OCI-LY3 (cell line): ENCODE data around the gene DENND4B.
"Not testable (repeated sequence)": the region's sequence is repeated elsewhere in the genome, so short reads cannot be mapped to it uniquely, and the experiment has no call there.

ENCODE experiments used
- H2AFZ ChIP-seq: fragments of 200-600, 300-600 bp; shearing (Covaris generic); 2 replicates; pipeline ENCODE4 v1.6.0; 2014; ENCODE audit warnings: antibody characterized with exemption, low read depth, low read length
- H3K27ac ChIP-seq: fragments of 200-600, 300-600 bp; sonication (generic); 2 replicates; pipeline ENCODE4 v1.5.1; 2014; ENCODE audit warnings: mild to moderate bottlenecking, low read length, moderate library complexity, mixed read lengths
- H3K27me3 ChIP-seq: fragments of 200-600, 300-600 bp; sonication (generic); 2 replicates; pipeline ENCODE4 v1.6.1; 2014; ENCODE audit warnings: low read depth, low read length, mixed read lengths
- H3K36me3 ChIP-seq: fragments of 200-600, 300-600 bp; sonication (generic); replicated peaks from 2 replicates; pipeline ENCODE3; 2014; ENCODE audit warnings: low read depth, low read length, mixed read lengths
- H3K4me1 ChIP-seq: fragments of 300-600, 200-600 bp; sonication (generic); 2 replicates; pipeline ENCODE4 v1.6.1; 2014; ENCODE audit warnings: low read length, mixed read lengths
- H3K4me2 ChIP-seq: fragments of 200-600, 300-600 bp; sonication (generic); 2 replicates; pipeline ENCODE4 v1.6.1; 2014; ENCODE audit warnings: low read length, mixed read lengths
- H3K4me3 ChIP-seq: fragments of 300-600, 200-600 bp; sonication (generic); 2 replicates; pipeline ENCODE4 v1.5.1; 2014; ENCODE audit warnings: antibody characterized with exemption, mild to moderate bottlenecking, low read length, moderate library complexity
- H3K79me2 ChIP-seq: fragments of 300-600, 200-600 bp; shearing (Covaris generic); 2 replicates; pipeline ENCODE4 v1.6.1; 2014; ENCODE audit warnings: mild to moderate bottlenecking, low read length, mixed read lengths
- H3K9ac ChIP-seq: fragments of 300-600, 200-600 bp; shearing (Covaris generic); 2 replicates; pipeline ENCODE4 v1.6.0; 2014; ENCODE audit warnings: mild to moderate bottlenecking, low read length, moderate library complexity
- H3K9me3 ChIP-seq: fragments of 200-600, 300-600 bp; shearing (Covaris generic); 2 replicates; pipeline ENCODE4 v1.6.1; 2014; ENCODE audit warnings: low read length, mixed read lengths; ENCODE audit not compliant: insufficient read depth
- H4K20me1 ChIP-seq: fragments of 200-600, 300-600 bp; sonication (generic); 2 replicates; pipeline ENCODE4 v1.6.1; 2016; ENCODE audit warnings: low read length, mixed read lengths; ENCODE audit not compliant: insufficient read depth
- EZH2phosphoT487 ChIP-seq: fragments of 200-600 bp; shearing (Covaris generic); IDR thresholded peaks from 2 replicates; pipeline ENCODE4 v1.6.1; 2018; ENCODE audit warnings: antibody characterized with exemption, mixed run types, low read depth
- TF ChIP-seq, protein P1 (sequence below): fragments of 200-600, 300-600 bp; sonication (generic); IDR thresholded peaks from 2 replicates; pipeline ENCODE4 v1.5.1; 2014; ENCODE audit warnings: antibody characterized with exemption, low read length, low read depth

Gene DENND4B

DNA sequence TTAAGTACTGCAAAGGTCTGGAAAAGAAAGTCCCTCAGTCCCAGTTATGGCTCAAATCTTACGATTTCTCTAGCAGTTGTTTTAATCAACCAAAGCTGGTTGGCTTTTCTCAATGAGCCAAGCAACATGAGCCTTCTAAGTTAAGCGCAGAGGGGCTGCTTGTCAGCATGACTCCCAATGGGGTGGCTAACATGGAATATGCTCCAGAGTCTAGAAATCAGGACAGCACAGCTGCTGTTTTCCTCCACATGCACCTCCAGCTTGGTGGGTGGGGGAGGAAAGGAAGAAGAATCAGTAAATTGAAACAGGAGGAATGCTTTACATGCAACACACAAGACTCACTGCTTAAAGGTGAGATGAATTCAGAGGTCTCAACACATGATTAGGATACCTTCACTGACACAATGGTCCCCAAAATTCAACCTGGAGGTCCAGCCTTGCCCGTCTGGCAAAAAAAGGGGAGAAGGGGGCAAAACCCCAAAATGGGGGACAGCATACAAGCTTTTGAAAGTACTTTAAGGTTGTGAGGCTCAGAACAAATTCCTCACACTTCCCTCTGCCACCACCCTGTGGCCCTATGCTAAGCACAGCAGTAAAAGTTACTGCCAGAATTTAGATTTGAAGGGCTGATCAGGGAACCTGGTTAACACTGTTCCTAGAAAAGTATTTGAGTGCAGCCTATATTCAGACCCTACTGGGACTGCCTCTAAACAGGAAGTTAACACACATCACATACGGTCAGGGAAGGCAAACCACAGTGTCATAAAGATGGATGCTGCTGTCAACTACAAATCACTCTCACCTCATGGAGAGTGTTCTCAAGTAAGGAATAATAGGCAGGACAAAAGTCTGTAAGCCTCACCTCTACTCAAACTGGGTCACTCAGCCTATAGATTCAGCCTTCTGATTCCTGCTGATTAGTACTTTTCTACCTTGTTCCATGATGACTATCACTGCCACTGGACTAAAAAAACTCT is 26.4 kb downstream of the DENND4B start:
- peak overlapping the region; percentile 83 for H3K4me3 ChIP-seq
- peaks cover 55% of the 10 kb centered on the region for H4K20me1 ChIP-seq
- H3K27me3 ChIP-seq, result no peaks in the 10 kb centered on the region
- TF ChIP-seq, protein P1, sequence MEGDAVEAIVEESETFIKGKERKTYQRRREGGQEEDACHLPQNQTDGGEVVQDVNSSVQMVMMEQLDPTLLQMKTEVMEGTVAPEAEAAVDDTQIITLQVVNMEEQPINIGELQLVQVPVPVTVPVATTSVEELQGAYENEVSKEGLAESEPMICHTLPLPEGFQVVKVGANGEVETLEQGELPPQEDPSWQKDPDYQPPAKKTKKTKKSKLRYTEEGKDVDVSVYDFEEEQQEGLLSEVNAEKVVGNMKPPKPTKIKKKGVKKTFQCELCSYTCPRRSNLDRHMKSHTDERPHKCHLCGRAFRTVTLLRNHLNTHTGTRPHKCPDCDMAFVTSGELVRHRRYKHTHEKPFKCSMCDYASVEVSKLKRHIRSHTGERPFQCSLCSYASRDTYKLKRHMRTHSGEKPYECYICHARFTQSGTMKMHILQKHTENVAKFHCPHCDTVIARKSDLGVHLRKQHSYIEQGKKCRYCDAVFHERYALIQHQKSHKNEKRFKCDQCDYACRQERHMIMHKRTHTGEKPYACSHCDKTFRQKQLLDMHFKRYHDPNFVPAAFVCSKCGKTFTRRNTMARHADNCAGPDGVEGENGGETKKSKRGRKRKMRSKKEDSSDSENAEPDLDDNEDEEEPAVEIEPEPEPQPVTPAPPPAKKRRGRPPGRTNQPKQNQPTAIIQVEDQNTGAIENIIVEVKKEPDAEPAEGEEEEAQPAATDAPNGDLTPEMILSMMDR, result peak; percentile 71
- TF ChIP-seq EZH2phosphoT487, result no peak
- H2AFZ ChIP-seq, result no peak overlapping the region
- H3K27ac ChIP-seq, result no peak overlapping the region
- peaks cover 86% of the 10 kb centered on the region for H3K79me2 ChIP-seq
- H3K4me2 ChIP-seq, result peak overlapping the region; percentile 89
- peaks cover 12% of the 10 kb centered on the region for H3K36me3 ChIP-seq
- H3K9ac ChIP-seq, result peak overlapping the region; percentile 90; the same call in 1 of the 2 replicates
- H3K9me3 ChIP-seq, result no peaks in the 10 kb centered on the region
- H3K4me1 ChIP-seq, result peaks cover 24% of the 10 kb centered on the region

DNA sequence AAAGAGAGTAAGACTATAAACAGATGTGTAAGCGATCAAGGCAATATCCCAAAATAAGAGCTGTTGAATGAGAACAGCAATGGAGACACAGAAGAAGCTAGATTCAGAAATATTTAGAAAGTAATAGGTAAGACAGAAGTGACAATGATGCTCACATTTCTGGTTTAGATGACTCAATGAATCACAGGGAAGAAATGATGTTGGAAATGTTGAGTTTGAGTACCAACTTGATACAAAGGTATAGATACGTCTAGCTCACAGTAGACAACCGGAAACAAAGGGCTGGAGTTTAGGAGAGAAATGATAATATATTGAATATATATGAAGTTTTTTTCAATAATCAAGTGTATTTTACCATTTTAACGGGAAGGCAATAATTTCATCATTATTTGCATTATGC is 30.2 kb downstream of the DENND4B start:
- Histone ChIP-seq H4K20me1 (peaks cover 80% of the 10 kb centered on the region), H3K36me3 (peaks cover 15% of the 10 kb centered on the region), H3K79me2 (peaks cover 98% of the 10 kb centered on the region), H3K27me3 (no peaks in the 10 kb centered on the region), H3K9me3 (no peaks in the 10 kb centered on the region), H3K4me1 (peaks cover 16% of the 10 kb centered on the region), H3K4me2 (no peak overlapping the region), H2AFZ (no peak overlapping the region), H3K27ac (no peak overlapping the region), H3K9ac (no peak overlapping the region), H3K4me3 (no peak overlapping the region)
- TF ChIP-seq EZH2phosphoT487, result no peak
- TF ChIP-seq, protein P1, result no peak

DNA sequence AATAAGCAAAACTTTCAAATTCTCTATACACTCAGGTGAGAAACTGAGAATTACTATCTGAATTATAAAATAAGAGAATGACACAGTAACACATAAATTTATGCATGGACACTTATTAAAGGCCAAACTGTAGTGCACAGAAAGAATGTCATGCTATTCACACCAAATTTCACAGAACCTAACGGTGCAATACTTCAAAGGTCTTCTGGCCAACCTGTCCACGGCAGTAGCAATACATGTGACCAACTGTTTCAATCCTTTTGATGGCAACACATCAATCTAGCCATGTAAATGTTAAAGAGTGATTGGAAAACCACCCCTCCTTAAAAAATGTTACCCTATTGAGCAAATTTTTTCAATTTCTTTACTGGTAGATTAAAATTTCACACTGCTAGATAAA is 34.2 kb downstream of the DENND4B start:
- no peak overlapping the region for H3K4me2 ChIP-seq
- peaks cover 99% of the 10 kb centered on the region for H3K79me2 ChIP-seq
- H2AFZ ChIP-seq, result no peak overlapping the region
- H4K20me1 ChIP-seq, result peaks cover 61% of the 10 kb centered on the region
- H3K27ac ChIP-seq, result no peak overlapping the region
- no peaks in the 10 kb centered on the region for H3K4me1 ChIP-seq
- TF ChIP-seq EZH2phosphoT487, result no peak
- TF ChIP-seq, protein P1, result no peak
- H3K27me3 ChIP-seq, result no peaks in the 10 kb centered on the region
- H3K9me3 ChIP-seq, result no peaks in the 10 kb centered on the region
- no peak overlapping the region for H3K4me3 ChIP-seq
- H3K36me3 ChIP-seq, result peaks cover 13% of the 10 kb centered on the region
- no peak overlapping the region for H3K9ac ChIP-seq

DNA sequence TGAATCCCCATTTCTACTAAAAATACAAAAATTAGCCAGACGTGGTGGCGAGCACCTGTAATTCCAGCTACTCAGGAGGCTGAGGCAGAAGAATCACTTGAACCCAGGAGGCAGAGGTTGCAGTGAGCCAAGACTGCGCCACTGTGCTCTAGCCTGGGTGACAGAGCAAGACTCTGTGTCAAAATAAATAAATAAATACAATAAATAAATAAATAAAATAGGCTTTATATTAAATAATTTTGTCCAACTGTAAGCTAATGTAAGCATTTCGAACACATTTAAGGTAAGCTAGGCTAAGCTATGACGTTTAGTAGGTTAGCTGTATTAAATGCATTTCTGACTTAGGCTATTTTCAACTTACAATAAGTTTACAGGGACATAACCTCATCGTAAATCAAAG is 36.0 kb downstream of the DENND4B start:
- not testable (repeated sequence) for H2AFZ ChIP-seq, H3K9ac ChIP-seq, H3K27ac ChIP-seq, H3K27me3 ChIP-seq, H3K4me3 ChIP-seq, H3K4me2 ChIP-seq, H3K4me1 ChIP-seq, H3K9me3 ChIP-seq
- peaks cover 99% of the 10 kb centered on the region for H3K79me2 ChIP-seq
- peaks cover 23% of the 10 kb centered on the region for H3K36me3 ChIP-seq
- H4K20me1 ChIP-seq, result peaks cover 64% of the 10 kb centered on the region
